DMS79 (cell line): ENCODE data around the gene CD69.
"Not testable (repeated sequence)": the region's sequence is repeated elsewhere in the genome, so short reads cannot be mapped to it uniquely, and the experiment has no call there.

Experiments used
- DNase-seq: peaks from one replicate; lab custom pipeline; 2025; lab: John Stamatoyannopoulos, UW

The CD69 gene

GRCh38 chr12:9749640-9750039 is 11.1 kb downstream of the CD69 start:
- no peak for DNase-seq

GRCh38 chr12:9745199-9745598 is 15.5 kb downstream of the CD69 start:
- no peak for DNase-seq

GRCh38 chr12:9742661-9743060 is 18.0 kb downstream of the CD69 start:
- no peak for DNase-seq

- DNase-seq, result no peak
These were observed 19.0 kb downstream of the CD69 start for GRCh38 chr12:9741726-9742125.

- peak; percentile 49 for DNase-seq
These were observed 20.5 kb downstream of the CD69 start for GRCh38 chr12:9740106-9740750.

- DNase-seq, result peak; percentile 49
These were observed 21.1 kb downstream of the CD69 start for GRCh38 chr12:9739404-9740105.

GRCh38 chr12:9738905-9739304 is 21.8 kb downstream of the CD69 start:
- not testable (repeated sequence) for DNase-seq

- DNase-seq, result no peak
These were observed 23.6 kb downstream of the CD69 start for GRCh38 chr12:9736936-9737705.

- DNase-seq, result no peak
These were observed 25.1 kb downstream of the CD69 start for GRCh38 chr12:9735601-9736000.

- no peak for DNase-seq
These were observed 27.7 kb downstream of the CD69 start, which contains the start of gene CLECL1 for GRCh38 chr12:9732921-9733461. TSS of gene CLECL1 (minus strand) at chr12:9733097.

GRCh38 chr12:9731797-9732196 is 28.9 kb downstream of the CD69 start:
- DNase-seq, result no peak

GRCh38 chr12:9731393-9731792 is 29.3 kb downstream of the CD69 start:
- no peak for DNase-seq

- no peak for DNase-seq
These were observed 30.1 kb downstream of the CD69 start for GRCh38 chr12:9730591-9730990.

GRCh38 chr12:9730011-9730410 is 30.7 kb downstream of the CD69 start:
- DNase-seq, result no peak

- DNase-seq, result no peak
These were observed 31.6 kb downstream of the CD69 start for GRCh38 chr12:9729082-9729481.

GRCh38 chr12:9727813-9728212 is 32.9 kb downstream of the CD69 start:
- no peak for DNase-seq

GRCh38 chr12:9725213-9725870 is 35.4 kb downstream of the CD69 start:
- DNase-seq, result no peak

GRCh38 chr12:9724023-9724422 is 36.7 kb downstream of the CD69 start:
- DNase-seq, result no peak

GRCh38 chr12:9721394-9722092 is 39.2 kb downstream of the CD69 start:
- DNase-seq, result no peak

GRCh38 chr12:9719790-9720189 is 40.9 kb downstream of the CD69 start:
- DNase-seq, result no peak

- no peak for DNase-seq
These were observed 41.7 kb downstream of the CD69 start for GRCh38 chr12:9718968-9719367.
